OCI-LY1 (cell line): ENCODE results near the gene ATP6V0A1.
A peak's percentile ranks its signal among the peaks of the same experiment; 100 is the strongest.

Experiments
- H2AFZ ChIP-seq: fragments of 200-600 bp; sonication (generic), shearing (Covaris generic); 2 replicates; pipeline ENCODE4 v1.6.0; 2014; ENCODE audit warnings: antibody characterized with exemption, mild to moderate bottlenecking, low read length
- H3F3A ChIP-seq: fragments of 200-600 bp; sonication (generic), shearing (Covaris generic); 2 replicates; pipeline ENCODE4 v1.6.0; 2014; ENCODE audit warnings: mild to moderate bottlenecking, antibody characterized with exemption, low read length, moderate library complexity; ENCODE audit not compliant: insufficient read depth
- H3K27ac ChIP-seq: fragments of 200-600 bp; sonication (generic); 2 replicates; pipeline ENCODE4 v1.5.1; 2014; ENCODE audit warnings: low read length, mixed run types, mild to moderate bottlenecking, low read depth; ENCODE audit not compliant: poor library complexity, severe bottlenecking
- H3K27me3 ChIP-seq: fragments of 200-600 bp; sonication (generic); 2 replicates; pipeline ENCODE4 v1.6.0; 2014; ENCODE audit warnings: antibody characterized with exemption, mild to moderate bottlenecking, low read length, moderate library complexity; ENCODE audit not compliant: insufficient read depth
- H3K36me3 ChIP-seq: fragments of 200-600 bp; sonication (generic); 2 replicates; pipeline ENCODE4 v1.6.1; 2014; ENCODE audit warnings: mild to moderate bottlenecking, antibody characterized with exemption, low read length, moderate library complexity, mixed read lengths; ENCODE audit not compliant: insufficient read depth
- H3K4me1 ChIP-seq: fragments of 200-600 bp; sonication (generic); 2 replicates; pipeline ENCODE4 v1.5.1; 2014; ENCODE audit warnings: mild to moderate bottlenecking, low read length, moderate library complexity; ENCODE audit not compliant: insufficient read depth, severe bottlenecking
- H3K4me2 ChIP-seq: fragments of 200-600 bp; sonication (generic), shearing (Covaris generic); 2 replicates; pipeline ENCODE4 v1.6.1; 2014; ENCODE audit warnings: low read length
- H3K4me3 ChIP-seq: fragments of 200-600 bp; sonication (generic); 2 replicates; pipeline ENCODE4 v1.5.1; 2014; ENCODE audit warnings: low read length, low read depth, mild to moderate bottlenecking, mixed read lengths; ENCODE audit not compliant: poor library complexity, severe bottlenecking
- H3K79me2 ChIP-seq: fragments of 200-600 bp; shearing (Covaris generic); 2 replicates; pipeline ENCODE4 v1.6.1; 2016; ENCODE audit warnings: mixed run types, low read length, mixed read lengths; ENCODE audit not compliant: insufficient read depth
- H3K9ac ChIP-seq: fragments of 200-600 bp; sonication (generic), shearing (Covaris generic); 2 replicates; pipeline ENCODE4 v1.6.1; 2014; ENCODE audit warnings: mild to moderate bottlenecking, low read length, mixed read lengths
- H3K9me2 ChIP-seq: fragments of 200-600 bp; sonication (generic), shearing (Covaris generic); 2 replicates; pipeline ENCODE4 v1.6.1; 2014; ENCODE audit warnings: low read depth, mild to moderate bottlenecking, low read length, mixed read lengths
- H3K9me3 ChIP-seq: fragments of 200-600 bp; shearing (Covaris generic); 2 replicates; pipeline ENCODE4 v1.6.1; 2014; ENCODE audit warnings: low read length, mixed read lengths
- H4K20me1 ChIP-seq: fragments of 200-600 bp; sonication (generic), shearing (Covaris generic); 2 replicates; pipeline ENCODE4 v1.6.0; 2016; ENCODE audit warnings: mild to moderate bottlenecking, low read length; ENCODE audit not compliant: insufficient read depth
- CTCF ChIP-seq: fragments of 200-600 bp; sonication (generic), shearing (Covaris generic); IDR thresholded peaks from 2 replicates; pipeline ENCODE4 v1.5.1; 2017; ENCODE audit warnings: mild to moderate bottlenecking, antibody characterized with exemption, low read length, moderate library complexity, mixed read lengths
- EZH2 ChIP-seq: fragments of 200-600 bp; sonication (generic), shearing (Covaris generic); IDR thresholded peaks from 2 replicates; pipeline ENCODE4 v1.8.0; 2017; ENCODE audit warnings: borderline replicate concordance, mixed run types, mild to moderate bottlenecking, antibody characterized with exemption, low read length, moderate library complexity, mixed read lengths

The ATP6V0A1 gene

GRCh38 chr17:42565523-42566214 lies 107.0 kb downstream of the ATP6V0A1 start:
- no peaks in the 10 kb centered on the region for H3K9me3 ChIP-seq
- H3K27ac ChIP-seq, result no peak overlapping the region
- no peak overlapping the region for H3K4me2 ChIP-seq
- no peaks in the 10 kb centered on the region for H3K27me3 ChIP-seq
- H4K20me1 ChIP-seq, result no peaks in the 10 kb centered on the region
- H3K79me2 ChIP-seq, result no peaks in the 10 kb centered on the region
- H3K9me2 ChIP-seq, result no peaks in the 10 kb centered on the region
- no peaks in the 10 kb centered on the region; the same call in 1 of the 2 replicates for H3F3A ChIP-seq
- H3K4me3 ChIP-seq, result peak overlapping the region; percentile 76
- H3K36me3 ChIP-seq, result peaks cover 53% of the 10 kb centered on the region
- H3K4me1 ChIP-seq, result peaks cover 44% of the 10 kb centered on the region
- no peak overlapping the region for H2AFZ ChIP-seq
- H3K9ac ChIP-seq, result no peak overlapping the region; the same call in 1 of the 2 replicates
- TF ChIP-seq CTCF (no peak), EZH2 (no peak)

GRCh38 chr17:42566215-42566882 lies 107.7 kb downstream of the ATP6V0A1 start:
- H3K27ac ChIP-seq, result peak overlapping the region; percentile 48
- peak overlapping the region; percentile 100 for H3K4me2 ChIP-seq
- H3K9me2 ChIP-seq, result no peaks in the 10 kb centered on the region
- peaks cover 37% of the 10 kb centered on the region for H3K4me1 ChIP-seq
- H3F3A ChIP-seq, result no peaks in the 10 kb centered on the region; the same call in 1 of the 2 replicates
- no peaks in the 10 kb centered on the region for H4K20me1 ChIP-seq
- H3K27me3 ChIP-seq, result no peaks in the 10 kb centered on the region
- TF ChIP-seq EZH2, result no peak
- TF ChIP-seq CTCF, result no peak
- H3K9me3 ChIP-seq, result no peaks in the 10 kb centered on the region
- H2AFZ ChIP-seq, result no peak overlapping the region
- H3K36me3 ChIP-seq, result peaks cover 59% of the 10 kb centered on the region
- peak overlapping the region; percentile 88 for H3K9ac ChIP-seq
- H3K4me3 ChIP-seq, result peak overlapping the region; percentile 76
- no peaks in the 10 kb centered on the region for H3K79me2 ChIP-seq

GRCh38 chr17:42566883-42567573 lies 108.3 kb downstream of the ATP6V0A1 start, which contains the start of gene MLX:
TSS of gene MLX (plus strand) at chr17:42567100. CDS start at chr17:42567125, 25 bp downstream.
- H3K9me2 ChIP-seq, result no peaks in the 10 kb centered on the region
- H3K4me1 ChIP-seq, result peaks cover 32% of the 10 kb centered on the region
- TF ChIP-seq CTCF (no peak; the same call in 1 of the 2 replicates), EZH2 (no peak)
- no peaks in the 10 kb centered on the region for H3K27me3 ChIP-seq
- peak within 1 kb of the TSS; percentile 100 for H3K4me2 ChIP-seq
- H4K20me1 ChIP-seq, result no peaks in the 10 kb centered on the region
- H3K79me2 ChIP-seq, result no peaks in the 10 kb centered on the region
- peak within 1 kb of the TSS; percentile 88 for H3K9ac ChIP-seq
- peak within 1 kb of the TSS; percentile 76 for H3K4me3 ChIP-seq
- no peaks in the 10 kb centered on the region for H3K9me3 ChIP-seq
- H3K27ac ChIP-seq, result peak within 1 kb of the TSS; percentile 49
- H3F3A ChIP-seq, result no peaks in the 10 kb centered on the region; the same call in 1 of the 2 replicates
- H3K36me3 ChIP-seq, result peaks cover 66% of the 10 kb centered on the region
- no peak within 1 kb of the TSS for H2AFZ ChIP-seq
